Gastroesophageal sphincter (tissue), 3 donors: ENCODE data around the gene KATNAL1.

Experiments
- EP300 ChIP-seq: sonication (generic); formaldehyde crosslinking; IDR thresholded peaks from one replicate; pipeline ENCODE4 v1.6.1; 2017; ENCODE audit warnings: antibody characterized with exemption, mild to moderate bottlenecking
- POLR2A ChIP-seq, 2 donors: fragments of 450-650 bp; IDR thresholded peaks; one replicate each; pipeline ENCODE4 v1.6.1; 2017; ENCODE audit warnings: antibody characterized with exemption in 2 of 2, mild to moderate bottlenecking in 2 of 2, moderate library complexity in 1 of 2
- TF ChIP-seq, protein P1 (sequence below), 4 experiments: fragments of 200-600 bp in 2 of 4; fragments of 450-650 bp in 2 of 4; sonication (generic) in 1 of 4; IDR thresholded peaks; one replicate each; pipeline ENCODE4 v1.5.1; 2017 to 2019; ENCODE audit warnings: antibody characterized with exemption in 4 of 4, mild to moderate bottlenecking in 2 of 4, moderate library complexity in 2 of 4

DNA sequence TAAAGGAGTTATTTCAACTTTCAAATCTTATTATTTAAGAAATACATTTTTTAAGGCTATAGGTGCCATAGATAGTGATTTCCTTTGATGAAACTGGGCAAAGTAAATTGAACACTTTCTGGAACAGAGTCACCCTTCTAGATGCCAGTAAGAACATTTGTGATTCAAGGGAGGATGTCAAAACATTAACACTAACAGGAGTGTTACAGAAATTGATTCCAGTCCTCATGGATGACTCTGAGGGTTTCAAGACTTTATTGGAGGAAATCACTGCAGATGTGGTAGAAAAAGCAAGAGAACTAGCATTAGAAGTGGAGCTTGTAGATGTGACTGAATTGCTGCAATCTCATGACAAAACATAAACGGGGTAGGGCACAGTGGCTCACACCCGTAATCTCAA is 12.2 kb downstream of the KATNAL1 start:
- TF ChIP-seq EP300 = no peak
- TF ChIP-seq POLR2A (IDR thresholded peaks at IDR 0.05) = no peak
- TF ChIP-seq, protein P1, sequence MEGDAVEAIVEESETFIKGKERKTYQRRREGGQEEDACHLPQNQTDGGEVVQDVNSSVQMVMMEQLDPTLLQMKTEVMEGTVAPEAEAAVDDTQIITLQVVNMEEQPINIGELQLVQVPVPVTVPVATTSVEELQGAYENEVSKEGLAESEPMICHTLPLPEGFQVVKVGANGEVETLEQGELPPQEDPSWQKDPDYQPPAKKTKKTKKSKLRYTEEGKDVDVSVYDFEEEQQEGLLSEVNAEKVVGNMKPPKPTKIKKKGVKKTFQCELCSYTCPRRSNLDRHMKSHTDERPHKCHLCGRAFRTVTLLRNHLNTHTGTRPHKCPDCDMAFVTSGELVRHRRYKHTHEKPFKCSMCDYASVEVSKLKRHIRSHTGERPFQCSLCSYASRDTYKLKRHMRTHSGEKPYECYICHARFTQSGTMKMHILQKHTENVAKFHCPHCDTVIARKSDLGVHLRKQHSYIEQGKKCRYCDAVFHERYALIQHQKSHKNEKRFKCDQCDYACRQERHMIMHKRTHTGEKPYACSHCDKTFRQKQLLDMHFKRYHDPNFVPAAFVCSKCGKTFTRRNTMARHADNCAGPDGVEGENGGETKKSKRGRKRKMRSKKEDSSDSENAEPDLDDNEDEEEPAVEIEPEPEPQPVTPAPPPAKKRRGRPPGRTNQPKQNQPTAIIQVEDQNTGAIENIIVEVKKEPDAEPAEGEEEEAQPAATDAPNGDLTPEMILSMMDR (IDR thresholded peaks at IDR 0.05) = no peak
